ENCODE results near the gene ZNF699. TPM values are rescaled to one million over a fixed set of nuclear protein-coding genes. Genes with fewer than 3 reads are reported as not detected.

The ZNF699 gene
- total RNA-seq, 2 experiments from 2014 or later, result 5.8 to 6.8 TPM

- intact Hi-C loops (cut with micrococcal nuclease), result no loop called here
- no peaks in the 10 kb centered on the region for H3K4me1 Mint-ChIP-seq (ENCODE audit: low read depth)
- H3K36me3 Mint-ChIP-seq, result peaks cover 2% of the 10 kb centered on the region
- DNase-seq, result no peak
- POLR2A ChIA-PET, result no interaction called here
- H3K9me3 Mint-ChIP-seq, result peaks cover 8% of the 10 kb centered on the region
- no peak overlapping the region for H3K27ac Mint-ChIP-seq
- H3K27me3 Mint-ChIP-seq, result peaks cover 13% of the 10 kb centered on the region
- H3K4me3 Mint-ChIP-seq, result no peak overlapping the region
- CTCF ChIA-PET, result no interaction called here
These were observed 58.4 kb downstream of the ZNF699 start for GRCh38 chr19:9251236-9251635.

GRCh38 chr19:9250630-9251029, 59.0 kb downstream of the ZNF699 start, which contains the start of gene OR7E24:
Gene OR7E24, plus strand, starts transcription at chr19:9250930. Its CDS starts 114 bp downstream, at chr19:9251044.
- H3K9me3 Mint-ChIP-seq, result peaks cover 7% of the 10 kb centered on the region
- no peaks in the 10 kb centered on the region for H3K4me1 Mint-ChIP-seq (ENCODE audit: low read depth)
- no peak within 1 kb of the TSS for H3K4me3 Mint-ChIP-seq
- H3K27ac Mint-ChIP-seq, result no peak within 1 kb of the TSS
- no peak for DNase-seq
- peaks cover 13% of the 10 kb centered on the region for H3K27me3 Mint-ChIP-seq
- POLR2A ChIA-PET, result no interaction called here
- CTCF ChIA-PET, result no interaction called here
- peaks cover 1% of the 10 kb centered on the region for H3K36me3 Mint-ChIP-seq
- intact Hi-C loops (cut with micrococcal nuclease), result no loop called here

Other genes starting within 250 kb of the ZNF699 start
- not detected for gene OR1M1, start 222.8 kb downstream of the ZNF699 start, total RNA-seq
- gene OR7G2, start 202.4 kb downstream of the ZNF699 start, total RNA-seq, result not detected
- gene OR7G1, start 194.1 kb downstream of the ZNF699 start, total RNA-seq, result not detected
- not detected for gene OR7G3, start 182.9 kb downstream of the ZNF699 start, total RNA-seq
- 10 to 100 TPM; 31.8 to 31.9 TPM for gene ZNF317, start 169.4 kb downstream of the ZNF699 start, total RNA-seq
- gene OR7D2, start 130.9 kb downstream of the ZNF699 start, total RNA-seq, result under 1 TPM in 1 of 2 experiments, not detected in 1; 0.17 TPM
- gene OR7D4, start 90.2 kb downstream of the ZNF699 start, total RNA-seq, result not detected
- not detected for gene OR7E24, start 58.9 kb downstream of the ZNF699 start, total RNA-seq
- 1 to 10 TPM; 8.0 to 9.4 TPM for gene ZNF559, start 14.3 kb upstream of the ZNF699 start, total RNA-seq
- gene ZNF177, start 53.2 kb upstream of the ZNF699 start, total RNA-seq, result under 1 TPM; 0.43 to 0.46 TPM
- 10 to 100 TPM; 20.0 to 23.4 TPM for gene ZNF266, start 125.7 kb upstream of the ZNF699 start, total RNA-seq
- not detected for gene ZNF560, start 188.8 kb upstream of the ZNF699 start, total RNA-seq
- 10 to 100 TPM; 11.4 to 12.5 TPM for gene ZNF426, start 228.8 kb upstream of the ZNF699 start, total RNA-seq

Data from activated CD4-positive, alpha-beta memory T cell treated with anti-CD3 and anti-CD28 coated beads for 36 hours (primary cell).